HCT116 (cell line): Measurements from ENCODE around the gene RHBDL3.

ENCODE experiments used
- EGR1 ChIP-seq: IDR thresholded peaks from 2 replicates; pipeline ENCODE4 v1.6.1; 2012; ENCODE audit warnings: low read depth
- EZH2 ChIP-seq: fragments of 200-600 bp; sonication (generic); IDR thresholded peaks from 2 replicates; pipeline ENCODE4 v1.6.1; 2017; ENCODE audit warnings: antibody characterized with exemption, mixed run types
- JUND ChIP-seq: IDR thresholded peaks from 2 replicates; pipeline ENCODE4 v1.6.1; 2012
- POLR2A ChIP-seq: IDR thresholded peaks from 2 replicates; pipeline ENCODE4 v1.7.0; 2011; ENCODE audit warnings: borderline replicate concordance; ENCODE audit not compliant: insufficient read depth, insufficient read length; ENCODE audit errors: extremely low read depth
- POLR2AphosphoS5 ChIP-seq: IDR thresholded peaks from 2 replicates; pipeline ENCODE4 v1.6.1; 2011; ENCODE audit warnings: mild to moderate bottlenecking, low read depth, low read length, moderate library complexity
- SIN3A ChIP-seq: IDR thresholded peaks from 2 replicates; pipeline ENCODE4 v1.6.1; 2012; ENCODE audit warnings: low read depth
- SP1 ChIP-seq: IDR thresholded peaks from 2 replicates; pipeline ENCODE4 v1.6.1; 2012; ENCODE audit warnings: low read depth
- TF ChIP-seq, protein P1 (sequence below), 3 experiments: fragments of 200-600 bp in 1 of 3; sonication (generic) in 1 of 3; IDR thresholded peaks in 2 of 3; conservative IDR thresholded peaks in 1 of 3; 2 replicates each; pipeline ENCODE4 v1.5.1; 2012 to 2017; ENCODE audit warnings: low read depth in 2 of 3, low read length in 2 of 3, antibody characterized with exemption in 1 of 3, borderline replicate concordance in 1 of 3, control low read depth in 1 of 3, mild to moderate bottlenecking in 1 of 3, mixed read lengths in 1 of 3, mixed run types in 1 of 3, moderate library complexity in 1 of 3; ENCODE audit not compliant: insufficient read depth in 1 of 3
- TF ChIP-seq, protein P2 (sequence below): IDR thresholded peaks from 2 replicates; pipeline ENCODE4 v1.6.1; 2012

DNA sequence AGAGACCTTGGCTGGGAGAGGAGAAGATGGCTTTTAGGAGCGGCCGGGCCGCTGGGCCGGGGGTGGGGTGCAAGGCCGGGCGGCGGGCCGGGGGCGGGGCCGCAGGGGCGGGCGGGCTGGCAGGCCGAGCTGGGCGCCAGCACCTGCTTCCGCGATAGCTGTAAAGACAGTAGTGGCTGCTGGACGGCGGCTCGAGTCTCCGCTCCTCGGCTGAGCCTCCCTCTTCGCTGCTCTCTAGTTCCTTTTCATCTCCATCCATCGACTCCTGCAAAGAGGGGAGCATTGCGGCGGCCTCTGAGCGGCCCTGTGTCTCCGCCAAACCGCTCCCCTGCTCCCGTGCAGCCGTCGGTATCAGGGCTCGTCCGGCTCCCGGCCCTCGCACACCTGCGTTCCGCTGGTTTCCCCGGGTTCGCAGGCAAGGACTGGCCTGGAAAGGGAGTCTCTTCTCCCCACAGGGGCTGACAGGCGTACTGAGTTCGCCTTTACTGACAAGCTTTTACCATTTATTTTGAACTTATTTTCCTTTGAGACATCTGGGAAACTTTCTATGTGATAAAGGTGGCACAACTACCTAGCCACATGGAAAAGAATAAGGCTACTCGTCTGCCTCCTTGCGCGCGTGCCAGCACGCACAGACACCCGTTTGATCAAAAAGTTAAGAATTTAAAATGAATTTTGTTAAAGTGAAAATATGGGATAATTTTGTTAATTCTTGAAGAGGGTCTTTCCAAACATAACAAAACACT lies 76.4 kb downstream of the RHBDL3 start, which contains the start of gene C17orf75:
- TF ChIP-seq SP1 (peak; percentile 76), POLR2AphosphoS5 (peak; percentile 87), POLR2A (peak; percentile 69), EZH2 (no peak), JUND (peak; percentile 43; the same call in 1 of the 2 replicates), EGR1 (no peak), SIN3A (peak; percentile 88)
- TF ChIP-seq, protein P1, sequence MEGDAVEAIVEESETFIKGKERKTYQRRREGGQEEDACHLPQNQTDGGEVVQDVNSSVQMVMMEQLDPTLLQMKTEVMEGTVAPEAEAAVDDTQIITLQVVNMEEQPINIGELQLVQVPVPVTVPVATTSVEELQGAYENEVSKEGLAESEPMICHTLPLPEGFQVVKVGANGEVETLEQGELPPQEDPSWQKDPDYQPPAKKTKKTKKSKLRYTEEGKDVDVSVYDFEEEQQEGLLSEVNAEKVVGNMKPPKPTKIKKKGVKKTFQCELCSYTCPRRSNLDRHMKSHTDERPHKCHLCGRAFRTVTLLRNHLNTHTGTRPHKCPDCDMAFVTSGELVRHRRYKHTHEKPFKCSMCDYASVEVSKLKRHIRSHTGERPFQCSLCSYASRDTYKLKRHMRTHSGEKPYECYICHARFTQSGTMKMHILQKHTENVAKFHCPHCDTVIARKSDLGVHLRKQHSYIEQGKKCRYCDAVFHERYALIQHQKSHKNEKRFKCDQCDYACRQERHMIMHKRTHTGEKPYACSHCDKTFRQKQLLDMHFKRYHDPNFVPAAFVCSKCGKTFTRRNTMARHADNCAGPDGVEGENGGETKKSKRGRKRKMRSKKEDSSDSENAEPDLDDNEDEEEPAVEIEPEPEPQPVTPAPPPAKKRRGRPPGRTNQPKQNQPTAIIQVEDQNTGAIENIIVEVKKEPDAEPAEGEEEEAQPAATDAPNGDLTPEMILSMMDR (IDR thresholded peaks at IDR 0.05 in 2 of 3, conservative IDR thresholded peaks at IDR 0.05 in 1 of 3; ENCODE audit: borderline replicate concordance in 1 of 3, insufficient read depth in 1 of 3, low read depth in 2 of 3, low read length in 2 of 3): no peak
- TF ChIP-seq, protein P2, sequence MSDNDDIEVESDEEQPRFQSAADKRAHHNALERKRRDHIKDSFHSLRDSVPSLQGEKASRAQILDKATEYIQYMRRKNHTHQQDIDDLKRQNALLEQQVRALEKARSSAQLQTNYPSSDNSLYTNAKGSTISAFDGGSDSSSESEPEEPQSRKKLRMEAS: peak; percentile 73
